Naive thymus-derived CD4-positive, alpha-beta T cell (primary cell): ENCODE results near the gene GPC3. TPM values are rescaled to one million over a fixed set of nuclear protein-coding genes. Genes with fewer than 3 reads are reported as not detected.

ENCODE experiments used
- ATAC-seq: fragments of 150-1000 bp; cut with Tn5 transposase; 2 replicates; pipeline ENCODE4 v1.10.0; 2021; ENCODE audit warnings: mild to moderate bottlenecking, moderate library complexity
- CTCF ChIA-PET: fragments of 350-600 bp; sonication (Branson Sonifier 250); formaldehyde crosslinking; loops from one replicate; lab custom pipeline; 2021; ENCODE audit warnings: antibody characterized with exemption; lab: Charles Lee
- POLR2A ChIA-PET: fragments of 350-600 bp; sonication (Branson Sonifier 250); formaldehyde crosslinking; loops from one replicate; lab custom pipeline; 2021; ENCODE audit warnings: antibody characterized with exemption, inconsistent platforms; lab: Charles Lee
- DNase-seq, 9 donors: peaks; one replicate each; pipeline versions ENCODE4 v3.0.0 to v3.0.0-alpha.2; 2020 to 2022; ENCODE audit warnings: mixed read lengths in 1 of 9
- H3K27ac ChIP-seq: one replicate; pipeline ENCODE4 v1.7.0; 2013; ENCODE audit warnings: mild to moderate bottlenecking, low read depth, low read length, moderate library complexity
- H3K27me3 ChIP-seq, 2 donors: one replicate each; pipeline ENCODE4 v1.7.0; 2013; ENCODE audit warnings: low read length in 2 of 2, mild to moderate bottlenecking in 2 of 2, moderate library complexity in 2 of 2; ENCODE audit not compliant: control insufficient read depth in 2 of 2, insufficient read depth in 2 of 2
- H3K36me3 ChIP-seq, 3 experiments: 1 replicate in 2 of 3; 2 replicates in 1 of 3; pipeline ENCODE4 v1.7.0; 2013; ENCODE audit warnings: low read length in 3 of 3, mild to moderate bottlenecking in 3 of 3, moderate library complexity in 1 of 3; ENCODE audit not compliant: insufficient read depth in 3 of 3, control insufficient read depth in 2 of 3
- H3K4me1 ChIP-seq, 2 donors: one replicate each; pipeline ENCODE4 v1.7.0; 2013; ENCODE audit warnings: low read length in 2 of 2, mild to moderate bottlenecking in 2 of 2, moderate library complexity in 1 of 2; ENCODE audit not compliant: control insufficient read depth in 2 of 2, insufficient read depth in 2 of 2
- H3K4me3 ChIP-seq: 2 replicates; pipeline ENCODE4 v1.7.0; 2013; ENCODE audit warnings: mild to moderate bottlenecking, low read length
- H3K9me3 ChIP-seq, 3 experiments: 1 replicate in 2 of 3; 2 replicates in 1 of 3; pipeline ENCODE4 v1.7.0; 2013; ENCODE audit warnings: low read length in 3 of 3; ENCODE audit not compliant: control insufficient read depth in 2 of 3
- H3K27ac Mint-ChIP-seq, 9 donors: one replicate each; pipeline ENCODE4 v1.8.0; 2020 to 2022; ENCODE audit warnings: mixed read lengths in 9 of 9, mild to moderate bottlenecking in 8 of 9, moderate library complexity in 5 of 9, inconsistent platforms in 2 of 9
- H3K27me3 Mint-ChIP-seq, 5 donors: one replicate each; pipeline ENCODE4 v1.8.0; 2021 to 2022; ENCODE audit warnings: mixed read lengths in 5 of 5, mild to moderate bottlenecking in 1 of 5
- H3K36me3 Mint-ChIP-seq, 5 donors: one replicate each; pipeline ENCODE4 v1.8.0; 2020 to 2022; ENCODE audit warnings: mixed read lengths in 5 of 5, mild to moderate bottlenecking in 3 of 5, inconsistent platforms in 1 of 5
- H3K4me1 Mint-ChIP-seq, 7 donors: one replicate each; pipeline ENCODE4 v1.8.0; 2020 to 2022; ENCODE audit warnings: mixed read lengths in 7 of 7, mild to moderate bottlenecking in 3 of 7, inconsistent platforms in 1 of 7
- H3K4me3 Mint-ChIP-seq, 10 donors: one replicate each; pipeline ENCODE4 v1.8.0; 2020 to 2022; ENCODE audit warnings: mild to moderate bottlenecking in 10 of 10, mixed read lengths in 10 of 10, moderate library complexity in 6 of 10, inconsistent platforms in 2 of 10
- H3K9me3 Mint-ChIP-seq, 11 donors: one replicate each; pipeline ENCODE4 v1.8.0; 2020 to 2022; ENCODE audit warnings: mixed read lengths in 11 of 11, mild to moderate bottlenecking in 4 of 11, inconsistent platforms in 1 of 11, moderate library complexity in 1 of 11
- intact Hi-C, 2 donors: fragments of 100-400 bp; cut with micrococcal nuclease; formaldehyde crosslinking; loops; one replicate each; pipeline ENCODE4 v1.15.1; 2023
- polyA plus RNA-seq, 2 donors: library from polyadenylated mRNA; unstranded; fragments of 300-500 nt; fragmentation: Illumina TruSeq; gene quantifications; one replicate each; pipeline ENCODE4 v1.2.3, GENCODE V29; 2021
- total RNA-seq, 6 experiments: library from RNA in 5 of 6; stranded (reverse) in 5 of 6; gene quantifications; 1 replicate in 5 of 6; 2 replicates in 1 of 6; pipeline ENCODE4 v1.2.3 and lab custom pipeline; 2021 to 2026

GPC3 gene
- total and polyA plus RNA-seq, 7 experiments from 2014 or later, result 0.24 to 6.0 (median 0.65) TPM

- Mint-ChIP-seq H3K4me1 (peaks cover 0 to 8% (median 4%) of the 10 kb centered on the region in 7 donors), H3K4me3 (peak overlapping the region in 3 of 10 donors; percentile 14 to 57 (median 35)), H3K27ac (no peak overlapping the region), H3K9me3 (peaks cover 0 to 3% (median 0%) of the 10 kb centered on the region in 11 donors), H3K36me3 (no peaks in the 10 kb centered on the region), H3K27me3 (peaks cover 11 to 50% (median 18%) of the 10 kb centered on the region in 5 donors)
- Histone ChIP-seq H3K4me3 (no peak overlapping the region), H3K36me3 (no peaks in the 10 kb centered on the region), H3K27ac (no peak overlapping the region), H3K4me1 (no peaks in the 10 kb centered on the region), H3K27me3 (peaks cover 0 to 3% of the 10 kb centered on the region in 2 donors), H3K9me3 (no peaks in the 10 kb centered on the region)
- DNase-seq, result no peak
- CTCF ChIA-PET, result no interaction called here
- intact Hi-C loops, result loop anchor here in 1 of 2 donors (10.0 kb wide), 1 partner anchor 59 kb away; no protein-coding TSS in a partner anchor
- no peak for ATAC-seq
- POLR2A ChIA-PET, result no interaction called here
Observed at GRCh38 chrX:133983256-133983973, 2.0 kb downstream of the GPC3 start.

GRCh38 chrX:133981924-133982323, 3.5 kb downstream of the GPC3 start:
- Mint-ChIP-seq H3K27me3 (peaks cover 11 to 40% (median 18%) of the 10 kb centered on the region in 5 donors), H3K9me3 (peaks cover 0 to 1% (median 0%) of the 10 kb centered on the region in 11 donors), H3K27ac (no peak overlapping the region), H3K4me3 (no peak overlapping the region), H3K4me1 (peaks cover 0 to 8% (median 4%) of the 10 kb centered on the region in 7 donors), H3K36me3 (no peaks in the 10 kb centered on the region)
- no peak overlapping the region for H3K4me3 ChIP-seq
- ChIA-PET CTCF (no interaction called here), POLR2A (no interaction called here)
- intact Hi-C loops, result loop anchor here in 1 of 2 donors (10.0 kb wide), 1 partner anchor 57 kb away; no protein-coding TSS in a partner anchor
- no peak for DNase-seq
- ATAC-seq, result no peak
- peaks cover 0 to 3% of the 10 kb centered on the region in 2 donors for H3K27me3 ChIP-seq
- H3K4me1 ChIP-seq, result no peaks in the 10 kb centered on the region
- no peaks in the 10 kb centered on the region for H3K9me3 ChIP-seq
- H3K27ac ChIP-seq, result no peak overlapping the region
- H3K36me3 ChIP-seq, result no peaks in the 10 kb centered on the region

- H3K4me1 ChIP-seq, result no peaks in the 10 kb centered on the region
- DNase-seq (no peak), ATAC-seq (no peak)
- no peak overlapping the region for H3K27ac ChIP-seq
- ChIA-PET CTCF (no interaction called here), POLR2A (no interaction called here)
- peaks cover 0 to 3% of the 10 kb centered on the region in 2 donors for H3K27me3 ChIP-seq
- intact Hi-C loops, result loop anchor here in 1 of 2 donors (10.0 kb wide), 1 partner anchor 56 kb away; no protein-coding TSS in a partner anchor
- Mint-ChIP-seq H3K4me1 (peaks cover 0 to 6% (median 2%) of the 10 kb centered on the region in 7 donors), H3K27ac (no peak overlapping the region), H3K27me3 (peaks cover 11 to 39% (median 18%) of the 10 kb centered on the region in 5 donors), H3K36me3 (no peaks in the 10 kb centered on the region), H3K4me3 (no peak overlapping the region), H3K9me3 (peaks cover 0 to 1% (median 0%) of the 10 kb centered on the region in 11 donors)
- H3K9me3 ChIP-seq, result no peaks in the 10 kb centered on the region
- no peak overlapping the region for H3K4me3 ChIP-seq
- no peaks in the 10 kb centered on the region for H3K36me3 ChIP-seq
Observed at GRCh38 chrX:133980832-133981588, 4.4 kb downstream of the GPC3 start.

- Mint-ChIP-seq H3K4me1 (peaks cover 0 to 6% (median 0%) of the 10 kb centered on the region in 7 donors), H3K4me3 (no peak overlapping the region), H3K27ac (no peak overlapping the region), H3K36me3 (no peaks in the 10 kb centered on the region), H3K9me3 (peaks cover 0 to 1% (median 0%) of the 10 kb centered on the region in 11 donors), H3K27me3 (peaks cover 11 to 37% (median 18%) of the 10 kb centered on the region in 5 donors)
- H3K27me3 ChIP-seq, result peaks cover 0 to 3% of the 10 kb centered on the region in 2 donors
- no peaks in the 10 kb centered on the region for H3K4me1 ChIP-seq
- ChIA-PET CTCF (no interaction called here), POLR2A (no interaction called here)
- ATAC-seq, result no peak
- H3K9me3 ChIP-seq, result no peaks in the 10 kb centered on the region
- H3K27ac ChIP-seq, result no peak overlapping the region
- no peaks in the 10 kb centered on the region for H3K36me3 ChIP-seq
- no peak overlapping the region for H3K4me3 ChIP-seq
- intact Hi-C loops, result loop anchor here in 1 of 2 donors (10.0 kb wide), 1 partner anchor 56 kb away; no protein-coding TSS in a partner anchor
- no peak for DNase-seq
Observed at GRCh38 chrX:133980406-133980805, 5.0 kb downstream of the GPC3 start.

GRCh38 chrX:133979641-133980230, 5.7 kb downstream of the GPC3 start:
- ChIA-PET POLR2A (no interaction called here), CTCF (no interaction called here)
- Mint-ChIP-seq H3K27ac (no peak overlapping the region), H3K36me3 (no peaks in the 10 kb centered on the region), H3K27me3 (peaks cover 11 to 37% (median 21%) of the 10 kb centered on the region in 5 donors), H3K4me3 (no peak overlapping the region), H3K9me3 (peaks cover 0 to 1% (median 0%) of the 10 kb centered on the region in 11 donors), H3K4me1 (peaks cover 0 to 6% (median 0%) of the 10 kb centered on the region in 7 donors)
- H3K4me1 ChIP-seq, result no peaks in the 10 kb centered on the region
- no peak overlapping the region for H3K27ac ChIP-seq
- intact Hi-C loops, result loop anchor here in 1 of 2 donors (10.0 kb wide), 1 partner anchor 55 kb away; no protein-coding TSS in a partner anchor
- peaks cover 0 to 3% of the 10 kb centered on the region in 2 donors for H3K27me3 ChIP-seq
- no peak for ATAC-seq
- DNase-seq, result no peak
- no peaks in the 10 kb centered on the region for H3K36me3 ChIP-seq
- no peak overlapping the region for H3K4me3 ChIP-seq
- no peaks in the 10 kb centered on the region for H3K9me3 ChIP-seq

GRCh38 chrX:133973704-133974103, 11.7 kb downstream of the GPC3 start:
- Mint-ChIP-seq H3K27ac (no peak overlapping the region), H3K36me3 (no peaks in the 10 kb centered on the region), H3K4me3 (no peak overlapping the region), H3K9me3 (no peaks in the 10 kb centered on the region), H3K4me1 (no peaks in the 10 kb centered on the region), H3K27me3 (peaks cover 0 to 7% (median 0%) of the 10 kb centered on the region in 5 donors)
- Histone ChIP-seq H3K4me3 (no peak overlapping the region), H3K36me3 (no peaks in the 10 kb centered on the region), H3K9me3 (no peaks in the 10 kb centered on the region), H3K27ac (no peak overlapping the region), H3K4me1 (no peaks in the 10 kb centered on the region), H3K27me3 (no peaks in the 10 kb centered on the region)
- ATAC-seq, result no peak
- intact Hi-C loops, result no loop called here
- no peak for DNase-seq
- ChIA-PET CTCF (no interaction called here), POLR2A (no interaction called here)
